Astrocyte (in vitro differentiated cells and primary cell): ENCODE measurements around the gene TMEM9B. TPM values are rescaled to one million over a fixed set of nuclear protein-coding genes. Genes with fewer than 3 reads are reported as not detected.

Experiments used
- DNase-seq: peaks from one replicate; pipeline ENCODE4 v3.0.0-alpha.2; 2010; ENCODE audit warnings: low read depth
- FAIRE-seq: peaks from 2 replicates; lab custom pipeline; 2011; peaks lifted over from hg19 to GRCh38; lab: Jason Lieb, UNC
- H2AFZ ChIP-seq: 2 replicates; pipeline ENCODE4 v1.6.0; 2012; ENCODE audit warnings: low read depth, low read length, inconsistent platforms
- H3K27ac ChIP-seq: 2 replicates; pipeline ENCODE4 v1.5.1; 2011; ENCODE audit warnings: low read depth, low read length, inconsistent platforms
- H3K27me3 ChIP-seq: 2 replicates; pipeline ENCODE4 v1.6.0; 2011; ENCODE audit warnings: low read length, inconsistent platforms; ENCODE audit not compliant: insufficient read depth
- H3K36me3 ChIP-seq: 2 replicates; pipeline ENCODE4 v1.5.1; 2011; ENCODE audit warnings: low read length, inconsistent platforms; ENCODE audit not compliant: insufficient read depth
- H3K4me1 ChIP-seq: 2 replicates; pipeline ENCODE4 v1.5.1; 2011; ENCODE audit warnings: low read length, inconsistent platforms; ENCODE audit not compliant: insufficient read depth
- H3K4me2 ChIP-seq: 2 replicates; pipeline ENCODE4 v1.6.0; 2012; ENCODE audit warnings: low read length, inconsistent platforms
- H3K4me3 ChIP-seq: 2 replicates; pipeline ENCODE4 v1.5.1; 2011; ENCODE audit warnings: low read depth, mild to moderate bottlenecking, low read length, inconsistent platforms; ENCODE audit not compliant: insufficient read depth
- H3K79me2 ChIP-seq: 2 replicates; pipeline ENCODE4 v1.6.0; 2012; ENCODE audit warnings: mild to moderate bottlenecking, low read length, inconsistent platforms; ENCODE audit not compliant: insufficient read depth
- H3K9ac ChIP-seq: 2 replicates; pipeline ENCODE4 v1.6.0; 2012; ENCODE audit warnings: mild to moderate bottlenecking, low read length, inconsistent platforms
- H3K9me3 ChIP-seq: 2 replicates; pipeline ENCODE4 v1.5.1; 2012; ENCODE audit warnings: low read depth, mild to moderate bottlenecking, low read length, inconsistent platforms; ENCODE audit not compliant: insufficient read depth
- H4K20me1 ChIP-seq: 2 replicates; pipeline ENCODE4 v1.6.0; 2012; ENCODE audit warnings: low read length, inconsistent platforms; ENCODE audit not compliant: insufficient read depth
- H3K27ac Mint-ChIP-seq: one replicate; pipeline ENCODE4 v1.8.0; 2021; ENCODE audit warnings: mild to moderate bottlenecking, mixed read lengths; ENCODE audit not compliant: unreplicated experiment
- H3K27me3 Mint-ChIP-seq: one replicate; pipeline ENCODE4 v1.8.0; 2021; ENCODE audit warnings: low read depth, mixed read lengths; ENCODE audit not compliant: unreplicated experiment
- H3K36me3 Mint-ChIP-seq: one replicate; pipeline ENCODE4 v1.8.0; 2021; ENCODE audit warnings: low read depth, mixed read lengths; ENCODE audit not compliant: unreplicated experiment
- H3K4me1 Mint-ChIP-seq: one replicate; pipeline ENCODE4 v1.8.0; 2021; ENCODE audit warnings: low read depth, mixed read lengths; ENCODE audit not compliant: unreplicated experiment
- H3K4me3 Mint-ChIP-seq: one replicate; pipeline ENCODE4 v1.8.0; 2021; ENCODE audit warnings: mild to moderate bottlenecking, moderate library complexity, mixed read lengths; ENCODE audit not compliant: unreplicated experiment
- H3K9me3 Mint-ChIP-seq: one replicate; pipeline ENCODE4 v1.8.0; 2021; ENCODE audit warnings: mild to moderate bottlenecking, mixed read lengths; ENCODE audit not compliant: unreplicated experiment
- CTCF ChIP-seq: IDR thresholded peaks from 2 replicates; pipeline ENCODE4 v1.5.1; 2011; ENCODE audit warnings: low read depth, mild to moderate bottlenecking, inconsistent platforms, low read length, moderate library complexity; ENCODE audit not compliant: insufficient read depth
- EZH2 ChIP-seq: IDR thresholded peaks from 2 replicates; pipeline ENCODE4 v1.6.1; 2012; ENCODE audit warnings: mild to moderate bottlenecking, low read length, inconsistent platforms; ENCODE audit not compliant: insufficient read depth
- total RNA-seq: library from RNA; stranded (reverse); gene quantifications from 2 replicates; pipeline ENCODE4 v1.2.1, GENCODE V29; 2021

Gene TMEM9B
- total RNA-seq, 1 donor from 2014 or later: 38.2 TPM

- DNase-seq (no peak), FAIRE-seq (no peak)
- H3K4me3 Mint-ChIP-seq: peak overlapping the region; percentile 11
- peaks cover 2% of the 10 kb centered on the region for H3K36me3 Mint-ChIP-seq
- H3K27ac Mint-ChIP-seq: no peak overlapping the region
- H3K4me1 Mint-ChIP-seq: peaks cover 9% of the 10 kb centered on the region
- H3K9me3 Mint-ChIP-seq: peaks cover 2% of the 10 kb centered on the region
- peaks cover 40% of the 10 kb centered on the region for H3K27me3 Mint-ChIP-seq
- H3K27me3 ChIP-seq: peaks cover 13% of the 10 kb centered on the region
- H3K79me2 ChIP-seq: peaks cover 4% of the 10 kb centered on the region
- H4K20me1 ChIP-seq: no peaks in the 10 kb centered on the region
- H3K4me2 ChIP-seq: no peak overlapping the region
- H3K9me3 ChIP-seq: no peaks in the 10 kb centered on the region
- no peak overlapping the region for H3K4me3 ChIP-seq
- H3K4me1 ChIP-seq: peaks cover 24% of the 10 kb centered on the region
- no peak overlapping the region for H3K9ac ChIP-seq
- TF ChIP-seq EZH2 (no peak), CTCF (no peak)
- no peak overlapping the region for H3K27ac ChIP-seq
- H2AFZ ChIP-seq: no peak overlapping the region
- H3K36me3 ChIP-seq: no peaks in the 10 kb centered on the region
Measured at GRCh38 chr11:9005087-9005486, 40.8 kb upstream of the TMEM9B start.

- H3K27ac ChIP-seq: no peak overlapping the region
- H3K27me3 ChIP-seq: peaks cover 13% of the 10 kb centered on the region
- H3K4me1 Mint-ChIP-seq: peaks cover 9% of the 10 kb centered on the region
- peak overlapping the region; percentile 83 for H3K4me2 ChIP-seq
- H4K20me1 ChIP-seq: no peaks in the 10 kb centered on the region
- peak overlapping the region; percentile 11 for H3K4me3 Mint-ChIP-seq
- H3K9me3 Mint-ChIP-seq: no peaks in the 10 kb centered on the region
- peak overlapping the region; percentile 89 for H2AFZ ChIP-seq
- peaks cover 5% of the 10 kb centered on the region for H3K79me2 ChIP-seq
- H3K36me3 ChIP-seq: no peaks in the 10 kb centered on the region
- H3K27me3 Mint-ChIP-seq: peaks cover 40% of the 10 kb centered on the region
- H3K9me3 ChIP-seq: no peaks in the 10 kb centered on the region
- H3K36me3 Mint-ChIP-seq: peaks cover 2% of the 10 kb centered on the region
- H3K9ac ChIP-seq: peak overlapping the region; percentile 68
- FAIRE-seq (no peak), DNase-seq (no peak)
- peak overlapping the region; percentile 59 for H3K4me3 ChIP-seq
- no peak overlapping the region for H3K27ac Mint-ChIP-seq
- peaks cover 24% of the 10 kb centered on the region for H3K4me1 ChIP-seq
- TF ChIP-seq CTCF (no peak), EZH2 (peak; percentile 83)
Measured at GRCh38 chr11:9004183-9004926, 40.1 kb upstream of the TMEM9B start.

- FAIRE-seq: no peak
- Histone ChIP-seq H4K20me1 (no peaks in the 10 kb centered on the region), H2AFZ (peak within 1 kb of the TSS; percentile 89), H3K79me2 (peaks cover 9% of the 10 kb centered on the region), H3K36me3 (no peaks in the 10 kb centered on the region), H3K4me3 (peak within 1 kb of the TSS; percentile 59), H3K4me2 (peak within 1 kb of the TSS; percentile 83), H3K27me3 (peaks cover 13% of the 10 kb centered on the region), H3K4me1 (peaks cover 24% of the 10 kb centered on the region), H3K9me3 (no peaks in the 10 kb centered on the region), H3K27ac (peak within 1 kb of the TSS; percentile 36), H3K9ac (peak within 1 kb of the TSS; percentile 68)
- DNase-seq: peak; percentile 67
- peaks cover 38% of the 10 kb centered on the region for H3K27me3 Mint-ChIP-seq
- H3K4me3 Mint-ChIP-seq: peak within 1 kb of the TSS; percentile 85
- H3K27ac Mint-ChIP-seq: peak within 1 kb of the TSS; percentile 80
- H3K9me3 Mint-ChIP-seq: no peaks in the 10 kb centered on the region
- peaks cover 9% of the 10 kb centered on the region for H3K4me1 Mint-ChIP-seq
- H3K36me3 Mint-ChIP-seq: peaks cover 2% of the 10 kb centered on the region
- TF ChIP-seq EZH2 (no peak), CTCF (no peak)
Measured at GRCh38 chr11:9003573-9004182, 39.4 kb upstream of the TMEM9B start, which contains the start of gene NRIP3. TSS of gene NRIP3 (minus strand) at chr11:9004001. CDS start at chr11:9003935, 66 bp downstream.
